Lung (tissue), 12 donors: ENCODE results near the gene PHACTR1. TPM values are rescaled to one million over a fixed set of nuclear protein-coding genes. Genes with fewer than 3 reads are reported as not detected.

ENCODE experiments used
- ATAC-seq: fragments of 200-7000 bp; cut with Tn5 transposase; one replicate; pipeline ENCODE4 v1.9.1; 2020; ENCODE audit warnings: moderate number of reproducible peaks; ENCODE audit not compliant: insufficient read depth, low FRiP score
- DNase-seq, 3 donors: peaks; one replicate each; pipeline ENCODE4 v3.0.0-alpha.2; 2013 to 2017
- H3K27ac ChIP-seq, 2 donors: one replicate each; pipeline ENCODE4 v1.5.1; 2013; ENCODE audit warnings: mild to moderate bottlenecking in 2 of 2, moderate library complexity in 2 of 2, control low read depth in 1 of 2, inconsistent platforms in 1 of 2, low read depth in 1 of 2, low read length in 1 of 2
- H3K27me3 ChIP-seq, 3 donors: one replicate each; pipeline ENCODE4 v1.5.1; 2013; ENCODE audit warnings: low read length in 2 of 3; ENCODE audit not compliant: control insufficient read depth in 3 of 3, insufficient read depth in 3 of 3
- H3K36me3 ChIP-seq, 4 donors: one replicate each; pipeline ENCODE4 v1.5.1; 2013; ENCODE audit warnings: low read length in 4 of 4, mild to moderate bottlenecking in 1 of 4, moderate library complexity in 1 of 4; ENCODE audit not compliant: control insufficient read depth in 4 of 4, insufficient read depth in 4 of 4
- H3K4me1 ChIP-seq, 5 donors: one replicate each; pipeline ENCODE4 v1.5.1; 2013; ENCODE audit warnings: low read length in 5 of 5, mild to moderate bottlenecking in 2 of 5, moderate library complexity in 1 of 5; ENCODE audit not compliant: control insufficient read depth in 5 of 5, insufficient read depth in 5 of 5
- H3K4me3 ChIP-seq: one replicate; pipeline ENCODE4 v1.5.1; 2013; ENCODE audit warnings: mild to moderate bottlenecking, control low read depth, moderate library complexity
- H3K9ac ChIP-seq, 2 donors: one replicate each; pipeline ENCODE4 v1.5.1; 2013; ENCODE audit warnings: low read length in 2 of 2, control low read depth in 1 of 2; ENCODE audit not compliant: insufficient read depth in 1 of 2
- H3K9me3 ChIP-seq, 4 donors: one replicate each; pipeline ENCODE4 v1.5.1; 2013; ENCODE audit warnings: low read length in 3 of 4, mild to moderate bottlenecking in 1 of 4, moderate library complexity in 1 of 4; ENCODE audit not compliant: control insufficient read depth in 4 of 4, insufficient read depth in 3 of 4
- CTCF ChIP-seq: IDR thresholded peaks from 2 replicates; pipeline ENCODE4 v1.5.1; 2012; ENCODE audit warnings: mild to moderate bottlenecking; ENCODE audit errors: control extremely low read depth, extremely low read depth
- WGBS, 2 donors: extraction: QIAGEN DNeasy Blood & Tissue Kit; methylation state at CpG; one replicate each; pipeline ENCODE4 v1.1.7; 2013; 5-methylcytosine and 5-hydroxymethylcytosine counted together
- polyA plus RNA-seq, 2 donors: library from polyadenylated mRNA; stranded (reverse); fragments of 200-250 nt; gene quantifications; one replicate each; pipeline ENCODE4 v1.2.1, GENCODE V29; 2013
- total RNA-seq, 2 donors: library from RNA; depleted of rRNA in 1 of 2; stranded (reverse); fragments of >200 nt in 1 of 2; gene quantifications; one replicate each; pipeline ENCODE4 v1.2.1, GENCODE V29; 2014 to 2021
- donor health status: control.
- donor health status: control.
- donor health status: Bipolar disorder and iron deficiency.
- donor health status: healthy.
- donor health status: DM: yes; HTN: yes; CAD: no.

Gene PHACTR1
- total and polyA plus RNA-seq, 4 donors, result 16.3 to 58.8 (median 41.9) TPM

- Histone ChIP-seq H3K4me3 (no peak overlapping the region), H3K9me3 (no peaks in the 10 kb centered on the region), H3K36me3 (peaks cover 6 to 40% (median 8%) of the 10 kb centered on the region in 4 donors), H3K27me3 (no peaks in the 10 kb centered on the region), H3K27ac (no peak overlapping the region), H3K9ac (no peak overlapping the region), H3K4me1 (peaks cover 0 to 28% (median 20%) of the 10 kb centered on the region in 5 donors)
- no peak for TF ChIP-seq CTCF
- 86 to 98% methylated on average over 4 of the region's 4 CpGs for WGBS, 2 donors
- no peak for DNase-seq
- no peak for ATAC-seq
Observed at GRCh38 chr6:13305288-13305687, 588.7 kb downstream of the PHACTR1 start.

- H3K36me3 ChIP-seq, result peaks cover 5 to 40% (median 7%) of the 10 kb centered on the region in 4 donors
- no peak overlapping the region for H3K9ac ChIP-seq
- DNase-seq (no peak), ATAC-seq (no peak)
- H3K27ac ChIP-seq, result no peak overlapping the region
- WGBS, 2 donors, result 97 to 100% methylated on average over 1 of the region's 1 CpG
- no peaks in the 10 kb centered on the region for H3K9me3 ChIP-seq
- peaks cover 0 to 28% (median 20%) of the 10 kb centered on the region in 5 donors for H3K4me1 ChIP-seq
- no peak overlapping the region for H3K4me3 ChIP-seq
- H3K27me3 ChIP-seq, result no peaks in the 10 kb centered on the region
- no peak for TF ChIP-seq CTCF
Observed at GRCh38 chr6:13305791-13306190, 589.2 kb downstream of the PHACTR1 start.

GRCh38 chr6:13307508-13307995, 591.0 kb downstream of the PHACTR1 start:
- TF ChIP-seq CTCF, result no peak
- H3K36me3 ChIP-seq, result peaks cover 3 to 33% (median 7%) of the 10 kb centered on the region in 4 donors
- H3K27me3 ChIP-seq, result no peaks in the 10 kb centered on the region
- H3K9me3 ChIP-seq, result no peaks in the 10 kb centered on the region
- DNase-seq (no peak), ATAC-seq (no peak)
- H3K27ac ChIP-seq, result no peak overlapping the region
- no peak overlapping the region for H3K9ac ChIP-seq
- 38 to 72% methylated on average over 7 of the region's 7 CpGs for WGBS, 2 donors
- H3K4me1 ChIP-seq, result peaks cover 0 to 22% (median 18%) of the 10 kb centered on the region in 5 donors
- no peak overlapping the region for H3K4me3 ChIP-seq

GRCh38 chr6:13308332-13308731, 591.8 kb downstream of the PHACTR1 start:
- no peaks in the 10 kb centered on the region for H3K9me3 ChIP-seq
- peaks cover 0 to 19% (median 10%) of the 10 kb centered on the region in 5 donors for H3K4me1 ChIP-seq
- DNase-seq, result no peak
- H3K4me3 ChIP-seq, result no peak overlapping the region
- no peak for TF ChIP-seq CTCF
- no peaks in the 10 kb centered on the region for H3K27me3 ChIP-seq
- H3K36me3 ChIP-seq, result peaks cover 3 to 33% (median 7%) of the 10 kb centered on the region in 4 donors
- H3K9ac ChIP-seq, result no peak overlapping the region
- H3K27ac ChIP-seq, result no peak overlapping the region
- 95 to 100% methylated on average over 1 of the region's 1 CpG for WGBS, 2 donors
- no peak for ATAC-seq
